Fibroblast of the aortic adventitia (primary cell): ENCODE results near the gene AAMP. TPM values are rescaled to one million over a fixed set of nuclear protein-coding genes. Genes with fewer than 3 reads are reported as not detected.
A peak's percentile ranks its signal among the peaks of the same experiment; 100 is the strongest.

Experiments
- DNase-seq: peaks from one replicate; pipeline ENCODE4 v3.0.0-alpha.2; 2010; ENCODE audit warnings: low read depth
- H3K4me3 ChIP-seq: 2 replicates; pipeline ENCODE4 v1.5.1; 2011; ENCODE audit warnings: low read depth, mild to moderate bottlenecking, control low read depth, low read length, moderate library complexity
- CTCF ChIP-seq: IDR thresholded peaks from 2 replicates; pipeline ENCODE4 v1.5.1; 2011; ENCODE audit warnings: mild to moderate bottlenecking, low read length, control low read depth, inconsistent platforms; ENCODE audit not compliant: insufficient read depth
- total RNA-seq: library from RNA; depleted of rRNA; stranded (reverse); fragments of >200 nt; gene quantifications from 2 replicates; pipeline ENCODE4 v1.2.3, GENCODE V29; 2012; ENCODE audit warnings: low replicate concordance

The AAMP gene
- total RNA-seq, 1 donor, result 64.4 TPM

DNA sequence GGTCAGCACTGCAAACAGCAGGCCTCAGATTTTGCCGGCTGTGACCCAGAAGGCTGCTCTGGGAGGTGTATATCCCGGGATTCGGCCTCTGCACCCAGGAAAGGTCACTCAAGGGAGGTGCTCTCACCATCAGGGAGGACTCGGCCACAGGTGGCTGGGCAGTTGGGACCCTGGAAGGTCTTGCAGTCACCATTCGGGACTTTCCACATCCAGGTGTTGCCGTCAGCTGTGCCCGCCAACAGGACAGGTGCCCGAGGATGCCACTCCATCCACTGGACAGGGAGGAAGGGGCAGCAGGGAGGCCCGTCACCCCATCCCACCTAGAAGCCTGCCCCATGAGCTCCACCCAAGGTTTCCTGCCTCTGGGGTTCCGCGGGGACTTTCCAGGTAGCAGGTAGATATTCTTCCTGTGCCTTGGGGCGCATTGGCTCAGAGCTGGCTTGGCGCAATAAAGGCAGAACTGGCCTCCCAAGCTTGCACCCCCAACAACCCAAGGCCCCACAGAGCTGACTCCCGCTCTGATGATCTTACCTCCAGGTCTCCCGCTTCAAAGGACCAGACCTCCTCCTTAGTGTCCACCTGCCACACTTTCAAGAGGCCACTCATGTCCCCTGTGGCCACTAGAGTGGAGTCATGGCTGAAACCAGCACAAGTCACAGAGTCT, 3.5 kb downstream of the AAMP start:
- TF ChIP-seq CTCF, result no peak
- no peak for DNase-seq
- H3K4me3 ChIP-seq, result no peak overlapping the region

DNA sequence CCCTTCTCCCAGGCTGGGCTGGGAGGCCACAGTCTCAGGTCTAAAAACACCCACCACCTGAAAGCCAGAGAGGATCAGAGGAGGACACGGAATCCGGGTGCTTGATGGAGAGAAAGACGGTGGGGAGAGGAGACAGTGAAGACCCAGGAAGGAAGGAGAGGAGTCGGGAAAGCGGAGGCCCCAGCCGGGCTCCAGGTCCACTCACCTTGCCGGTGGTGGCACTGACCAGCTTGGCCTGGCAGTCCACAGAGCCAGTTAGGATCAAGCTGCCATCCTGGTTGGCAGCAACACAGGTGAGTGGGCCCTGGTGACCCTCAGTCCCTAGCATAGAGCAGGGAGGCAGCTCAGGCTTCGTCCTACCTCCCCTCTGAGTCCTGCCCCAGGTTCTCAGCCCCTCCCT, 4.3 kb downstream of the AAMP start:
- DNase-seq, result no peak
- H3K4me3 ChIP-seq, result no peak overlapping the region
- TF ChIP-seq CTCF, result no peak

DNA sequence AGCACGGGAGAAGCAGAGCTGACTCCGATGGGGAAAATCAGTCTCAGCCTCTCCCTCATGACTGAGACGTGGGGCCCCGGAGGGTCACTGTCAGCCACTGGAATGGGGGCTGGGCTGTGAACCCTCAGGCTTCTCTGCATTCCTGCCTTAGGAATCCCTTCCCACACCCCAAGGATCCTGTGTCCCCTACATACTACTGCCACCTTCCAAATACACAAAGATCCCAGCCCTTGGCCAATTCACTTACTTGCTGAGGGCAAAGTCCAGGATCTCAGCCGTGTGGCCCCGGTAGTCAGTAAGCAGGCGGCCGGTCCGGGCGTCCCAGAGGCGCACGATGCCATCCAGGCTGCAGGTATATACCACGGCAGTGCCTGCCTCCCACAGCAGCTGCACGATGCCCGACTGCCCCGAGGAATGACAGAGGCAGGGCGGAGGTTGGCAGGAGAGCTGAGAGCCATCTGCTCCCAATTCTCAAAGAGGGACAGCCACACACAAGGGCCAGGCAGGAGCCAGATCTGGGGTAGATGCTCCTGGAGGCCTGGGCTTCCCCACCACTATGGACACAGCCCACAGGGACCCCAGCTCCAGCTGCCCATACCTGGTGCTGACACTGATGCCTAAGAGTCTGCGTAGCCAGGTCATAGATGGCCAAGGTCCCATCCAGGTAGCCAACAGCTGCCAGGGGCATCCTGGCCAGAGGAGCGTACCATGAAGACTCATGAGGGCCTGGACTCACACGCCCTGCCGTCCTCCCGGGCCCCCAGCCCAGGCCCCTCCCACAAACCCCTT, 5.0 kb downstream of the AAMP start:
- DNase-seq, result no peak
- TF ChIP-seq CTCF, result no peak
- no peak overlapping the region for H3K4me3 ChIP-seq

DNA sequence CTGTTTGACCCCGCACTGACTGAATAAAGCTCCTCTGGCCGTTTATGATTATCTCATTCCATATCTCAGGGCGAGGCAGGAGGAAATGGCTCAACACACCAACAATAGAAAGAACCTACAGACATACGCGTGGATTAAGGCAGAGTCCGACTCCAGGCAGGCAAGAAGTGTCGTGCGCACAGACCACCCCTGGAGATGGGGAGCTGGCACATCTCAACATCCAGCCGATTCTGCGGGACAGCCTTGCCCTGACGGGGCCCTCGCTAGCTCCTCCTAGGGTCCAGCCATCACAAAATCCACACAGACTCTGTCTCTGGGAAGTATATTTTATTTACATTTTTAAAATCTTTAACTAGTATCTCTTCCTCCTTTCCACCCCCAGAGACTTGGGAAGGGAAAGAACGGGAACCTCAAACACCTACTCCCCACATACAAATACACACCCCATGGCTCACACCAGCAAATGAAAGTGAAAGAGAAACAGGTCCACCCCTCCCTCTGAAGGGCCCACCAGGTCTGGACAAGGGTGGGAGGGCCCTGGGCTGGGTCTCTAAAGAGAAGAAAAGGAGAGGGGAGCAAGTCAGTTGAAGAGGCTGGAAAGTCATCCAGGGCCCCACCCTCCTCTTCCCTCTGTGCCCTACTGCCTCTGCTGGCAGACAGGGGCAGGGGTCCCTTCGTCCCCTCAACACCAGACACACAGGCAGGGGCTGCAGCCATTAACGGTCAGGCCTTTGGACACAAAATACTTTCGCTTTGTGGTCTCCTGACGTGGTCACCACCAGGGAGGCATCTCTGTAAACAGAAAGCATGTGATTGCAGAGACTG, 5.9 kb downstream of the AAMP start:
- H3K4me3 ChIP-seq, result no peak overlapping the region
- DNase-seq, result no peak
- peak; percentile 24 for TF ChIP-seq CTCF

GRCh38 chr2:218262631-218263586, 7.0 kb downstream of the AAMP start:
- no peak overlapping the region for H3K4me3 ChIP-seq
- TF ChIP-seq CTCF, result no peak
- no peak for DNase-seq

- no peak overlapping the region for H3K4me3 ChIP-seq
- no peak for TF ChIP-seq CTCF
- DNase-seq, result no peak
Observed at GRCh38 chr2:218262237-218262600, 7.7 kb downstream of the AAMP start.
